ENCODE data around the gene PABPN1L. TPM values are rescaled to one million over a fixed set of nuclear protein-coding genes. Genes with fewer than 3 reads are reported as not detected.

The PABPN1L gene
- total and polyA plus RNA-seq, 10 of the 15 experiments (the other 5 are each of a cell fraction or from before 2014, with no cell fraction given), result not detected

GRCh38 chr16:88903267-88903666 is 36.8 kb upstream of the PABPN1L start (continued):
- TF ChIP-seq, protein P1, sequence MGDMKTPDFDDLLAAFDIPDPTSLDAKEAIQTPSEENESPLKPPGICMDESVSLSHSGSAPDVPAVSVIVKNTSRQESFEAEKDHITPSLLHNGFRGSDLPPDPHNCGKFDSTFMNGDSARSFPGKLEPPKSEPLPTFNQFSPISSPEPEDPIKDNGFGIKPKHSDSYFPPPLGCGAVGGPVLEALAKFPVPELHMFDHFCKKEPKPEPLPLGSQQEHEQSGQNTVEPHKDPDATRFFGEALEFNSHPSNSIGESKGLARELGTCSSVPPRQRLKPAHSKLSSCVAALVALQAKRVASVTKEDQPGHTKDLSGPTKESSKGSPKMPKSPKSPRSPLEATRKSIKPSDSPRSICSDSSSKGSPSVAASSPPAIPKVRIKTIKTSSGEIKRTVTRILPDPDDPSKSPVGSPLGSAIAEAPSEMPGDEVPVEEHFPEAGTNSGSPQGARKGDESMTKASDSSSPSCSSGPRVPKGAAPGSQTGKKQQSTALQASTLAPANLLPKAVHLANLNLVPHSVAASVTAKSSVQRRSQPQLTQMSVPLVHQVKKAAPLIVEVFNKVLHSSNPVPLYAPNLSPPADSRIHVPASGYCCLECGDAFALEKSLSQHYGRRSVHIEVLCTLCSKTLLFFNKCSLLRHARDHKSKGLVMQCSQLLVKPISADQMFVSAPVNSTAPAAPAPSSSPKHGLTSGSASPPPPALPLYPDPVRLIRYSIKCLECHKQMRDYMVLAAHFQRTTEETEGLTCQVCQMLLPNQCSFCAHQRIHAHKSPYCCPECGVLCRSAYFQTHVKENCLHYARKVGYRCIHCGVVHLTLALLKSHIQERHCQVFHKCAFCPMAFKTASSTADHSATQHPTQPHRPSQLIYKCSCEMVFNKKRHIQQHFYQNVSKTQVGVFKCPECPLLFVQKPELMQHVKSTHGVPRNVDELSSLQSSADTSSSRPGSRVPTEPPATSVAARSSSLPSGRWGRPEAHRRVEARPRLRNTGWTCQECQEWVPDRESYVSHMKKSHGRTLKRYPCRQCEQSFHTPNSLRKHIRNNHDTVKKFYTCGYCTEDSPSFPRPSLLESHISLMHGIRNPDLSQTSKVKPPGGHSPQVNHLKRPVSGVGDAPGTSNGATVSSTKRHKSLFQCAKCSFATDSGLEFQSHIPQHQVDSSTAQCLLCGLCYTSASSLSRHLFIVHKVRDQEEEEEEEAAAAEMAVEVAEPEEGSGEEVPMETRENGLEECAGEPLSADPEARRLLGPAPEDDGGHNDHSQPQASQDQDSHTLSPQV (IDR thresholded peaks at IDR 0.05), result no peak
- TF ChIP-seq IRF4 (IDR thresholded peaks at IDR 0.05; ENCODE audit: low read depth, low read length), result no peak

DNA sequence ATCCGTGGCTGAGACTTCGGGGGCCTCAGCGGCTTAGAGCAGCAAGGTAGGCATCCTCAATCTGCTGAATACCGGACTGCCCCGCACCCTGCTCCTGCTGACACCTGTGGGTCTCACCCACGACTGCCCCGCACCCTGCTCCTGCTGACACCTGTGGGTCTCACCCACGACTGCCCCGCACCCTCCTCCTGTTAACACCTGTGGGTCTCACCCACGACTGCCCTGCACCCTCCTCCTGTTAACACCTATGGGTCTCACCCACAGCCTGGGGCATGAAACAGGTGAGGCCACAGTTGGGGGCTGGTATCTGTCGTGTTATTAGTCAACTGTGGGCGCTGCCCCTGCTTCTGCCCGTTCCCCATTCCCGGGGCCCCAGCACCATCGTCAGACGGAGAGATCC is 36.3 kb upstream of the PABPN1L start:
- TF ChIP-seq EGR1 (IDR thresholded peaks at IDR 0.05; ENCODE audit: borderline replicate concordance in 1 of 2, low read depth in 2 of 2, low read length in 2 of 2), result no peak
- Histone ChIP-seq H3K4me3 (no peak overlapping the region), H3K79me2 (ENCODE audit: control insufficient read depth, insufficient read depth, low read length) (no peaks in the 10 kb centered on the region; the same call in 1 of the 2 replicates), H3K27ac (ENCODE audit: control insufficient read depth, insufficient read depth) (no peak overlapping the region), H3K36me3 (ENCODE audit: control insufficient read depth in 2 of 2, insufficient read depth in 2 of 2, low read length in 1 of 2) (no peaks in the 10 kb centered on the region; a peak in 3 of 4 replicates), H4K20me1 (ENCODE audit: control insufficient read depth, insufficient read depth) (peaks cover 3% of the 10 kb centered on the region; the same call in 1 of the 2 replicates), H2AFZ (ENCODE audit: control insufficient read depth, low read depth, low read length) (no peak overlapping the region), H3K9me3 (replicated peaks; ENCODE audit: control insufficient read depth, insufficient read depth, low read length) (no peaks in the 10 kb centered on the region), H3K27me3 (replicated peaks in 1 of 2; ENCODE audit: control insufficient read depth in 2 of 2, insufficient read depth in 2 of 2, low read length in 1 of 2) (no peaks in the 10 kb centered on the region), H3K9ac (ENCODE audit: control insufficient read depth, insufficient read depth, low read length) (no peak overlapping the region), H3K4me2 (ENCODE audit: control insufficient read depth, insufficient read depth) (no peak overlapping the region), H3K4me1 (ENCODE audit: control insufficient read depth, insufficient read depth, low read length) (no peaks in the 10 kb centered on the region; the same call in 1 of the 2 replicates)
- CTCF ChIA-PET, result no interaction called here
- RAD21 ChIA-PET (ENCODE audit: unreplicated experiment), result no interaction called here
- no peak for DNase-seq (ENCODE audit: low read depth, low spot score)
- intact Hi-C loops (cut with micrococcal nuclease; ENCODE audit: unreplicated experiment) (no loop called here), in situ Hi-C loops (cut with MboI) (no loop called here)
- no TSS peak for BruUV-seq (replicated peaks)
- WGBS (ENCODE audit: insufficient coverage, insufficient replicate concordance, low lambda C conversion rate, missing lambda C conversion rate), result 62% methylated on average over 16 of the region's 16 CpGs
- SMC1A ChIA-PET (ENCODE audit: uncharacterized antibody, unreplicated experiment), result no interaction called here
- no peak for ATAC-seq
- FAIRE-seq, result no peak
- POLR2A ChIA-PET, result no interaction called here
